ENCODE measurements around the gene ZNRF4.
"Not testable (repeated sequence)": the region's sequence is repeated elsewhere in the genome, so short reads cannot be mapped to it uniquely, and the experiment has no call there.

ZNRF4 gene

GRCh38 chr19:5455367-5456129, at the start of gene ZNRF4:
Gene ZNRF4, plus strand, starts transcription at chr19:5455417. Its CDS starts 75 bp downstream, at chr19:5455492.
- Histone ChIP-seq H4K20me1 (ENCODE audit: low read depth, low read length) (no peaks in the 10 kb centered on the region), H3K9ac (ENCODE audit: low read length) (no peak within 1 kb of the TSS), H3F3A (ENCODE audit: insufficient read depth) (no peaks in the 10 kb centered on the region), H3K79me2 (ENCODE audit: insufficient read depth, low read length) (no peaks in the 10 kb centered on the region), H3K27ac (ENCODE audit: low read depth, low read length) (no peak within 1 kb of the TSS), H3K4me3 (ENCODE audit: insufficient read depth, low read length, poor library complexity, severe bottlenecking) (no peak within 1 kb of the TSS), H3K27me3 (ENCODE audit: low read length) (no peaks in the 10 kb centered on the region), H3K4me2 (ENCODE audit: low read depth, low read length, poor library complexity, severe bottlenecking) (no peak within 1 kb of the TSS), H2AFZ (ENCODE audit: low read depth, low read length, severe bottlenecking) (no peak within 1 kb of the TSS), H3K9me2 (replicated peaks; ENCODE audit: insufficient read depth, low read length) (no peaks in the 10 kb centered on the region), H3K9me3 (ENCODE audit: insufficient read depth, low read length) (no peaks in the 10 kb centered on the region), H3K36me3 (ENCODE audit: low read length) (no peaks in the 10 kb centered on the region)
- TF ChIP-seq CTCF (IDR thresholded peaks at IDR 0.05; ENCODE audit: insufficient read depth, low read length, poor library complexity, severe bottlenecking) (no peak), EZH2phosphoT487 (conservative IDR thresholded peaks at IDR 0.05; ENCODE audit: low read length) (no peak)

GRCh38 chr19:5406198-5406597, 49.0 kb upstream of the ZNRF4 start:
- H3K4me2 ChIP-seq (ENCODE audit: low read depth, low read length, poor library complexity, severe bottlenecking); H3F3A ChIP-seq (ENCODE audit: insufficient read depth); H3K4me3 ChIP-seq (ENCODE audit: insufficient read depth, low read length, poor library complexity, severe bottlenecking); H3K27ac ChIP-seq (ENCODE audit: low read depth, low read length); H2AFZ ChIP-seq (ENCODE audit: low read depth, low read length, severe bottlenecking); H3K27me3 ChIP-seq (ENCODE audit: low read length); H3K36me3 ChIP-seq (ENCODE audit: low read length); H4K20me1 ChIP-seq (ENCODE audit: low read depth, low read length); H3K9me3 ChIP-seq (ENCODE audit: insufficient read depth, low read length); H3K9ac ChIP-seq (ENCODE audit: low read length); H3K9me2 ChIP-seq (replicated peaks; ENCODE audit: insufficient read depth, low read length); H3K79me2 ChIP-seq (ENCODE audit: insufficient read depth, low read length): not testable (repeated sequence)

GRCh38 chr19:5406816-5407215, 48.4 kb upstream of the ZNRF4 start:
- Histone ChIP-seq H4K20me1 (ENCODE audit: low read depth, low read length) (no peaks in the 10 kb centered on the region), H3K27ac (ENCODE audit: low read depth, low read length) (no peak overlapping the region), H3K79me2 (ENCODE audit: insufficient read depth, low read length) (no peaks in the 10 kb centered on the region), H3K4me2 (ENCODE audit: low read depth, low read length, poor library complexity, severe bottlenecking) (no peak overlapping the region), H3F3A (ENCODE audit: insufficient read depth) (no peaks in the 10 kb centered on the region), H2AFZ (ENCODE audit: low read depth, low read length, severe bottlenecking) (no peak overlapping the region), H3K9ac (ENCODE audit: low read length) (no peak overlapping the region), H3K9me3 (ENCODE audit: insufficient read depth, low read length) (no peaks in the 10 kb centered on the region), H3K9me2 (replicated peaks; ENCODE audit: insufficient read depth, low read length) (no peaks in the 10 kb centered on the region), H3K4me3 (ENCODE audit: insufficient read depth, low read length, poor library complexity, severe bottlenecking) (no peak overlapping the region), H3K36me3 (ENCODE audit: low read length) (no peaks in the 10 kb centered on the region), H3K27me3 (ENCODE audit: low read length) (no peaks in the 10 kb centered on the region)
- TF ChIP-seq CTCF (IDR thresholded peaks at IDR 0.05; ENCODE audit: insufficient read depth, low read length, poor library complexity, severe bottlenecking) (no peak), EZH2phosphoT487 (conservative IDR thresholded peaks at IDR 0.05; ENCODE audit: low read length) (no peak)

GRCh38 chr19:5407356-5407755, 47.9 kb upstream of the ZNRF4 start:
- H3K9ac ChIP-seq (ENCODE audit: low read length) = no peak overlapping the region
- no peak for TF ChIP-seq EZH2phosphoT487 (conservative IDR thresholded peaks at IDR 0.05; ENCODE audit: low read length)
- TF ChIP-seq CTCF (IDR thresholded peaks at IDR 0.05; ENCODE audit: insufficient read depth, low read length, poor library complexity, severe bottlenecking) = no peak
- H3K9me2 ChIP-seq (replicated peaks; ENCODE audit: insufficient read depth, low read length) = no peaks in the 10 kb centered on the region
- no peak overlapping the region for H2AFZ ChIP-seq (ENCODE audit: low read depth, low read length, severe bottlenecking)
- no peaks in the 10 kb centered on the region for H3K36me3 ChIP-seq (ENCODE audit: low read length)
- H3K27ac ChIP-seq (ENCODE audit: low read depth, low read length) = no peak overlapping the region
- H4K20me1 ChIP-seq (ENCODE audit: low read depth, low read length) = no peaks in the 10 kb centered on the region
- no peaks in the 10 kb centered on the region for H3K9me3 ChIP-seq (ENCODE audit: insufficient read depth, low read length)
- no peaks in the 10 kb centered on the region for H3K27me3 ChIP-seq (ENCODE audit: low read length)
- H3K79me2 ChIP-seq (ENCODE audit: insufficient read depth, low read length) = no peaks in the 10 kb centered on the region
- no peak overlapping the region for H3K4me2 ChIP-seq (ENCODE audit: low read depth, low read length, poor library complexity, severe bottlenecking)
- no peak overlapping the region for H3K4me3 ChIP-seq (ENCODE audit: insufficient read depth, low read length, poor library complexity, severe bottlenecking)
- H3F3A ChIP-seq (ENCODE audit: insufficient read depth) = no peaks in the 10 kb centered on the region

Measured in SU-DHL-6 (cell line).